Measurements from ENCODE around the gene MORC3. TPM values are rescaled to one million over a fixed set of nuclear protein-coding genes. Genes with fewer than 3 reads are reported as not detected.
A peak's percentile ranks its signal among the peaks of the same experiment; 100 is the strongest.

The MORC3 gene
- total and polyA plus RNA-seq, 8 donors = 8.0 to 95.1 (median 19.8) TPM

DNA sequence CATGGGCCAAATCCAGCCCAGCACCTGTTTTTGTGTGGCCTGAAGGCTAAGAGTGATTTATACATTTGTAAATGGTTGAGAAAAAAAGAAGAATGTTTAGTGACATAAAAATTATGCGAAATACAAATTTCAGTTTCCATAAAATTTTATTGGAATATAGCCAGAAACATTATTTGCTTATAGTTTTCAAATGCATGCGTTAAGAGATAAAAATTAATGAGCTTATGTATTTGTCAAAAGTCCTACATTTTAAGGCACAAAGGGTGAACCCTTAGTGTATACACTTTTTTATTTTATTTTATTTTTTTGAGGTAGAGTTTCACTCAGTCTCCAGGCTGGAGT lies 2.1 kb downstream of the MORC3 start:
- Histone ChIP-seq H3K4me3 (peak overlapping the region; percentile 69 to 82 (median 80)), H3K9me3 (no peaks in the 10 kb centered on the region), H3K4me1 (peaks cover 28 to 54% (median 44%) of the 10 kb centered on the region in 4 donors), H3K27me3 (no peaks in the 10 kb centered on the region), H3K27ac (peak overlapping the region; percentile 49 to 98 (median 97)), H3K36me3 (peaks cover 4 to 21% (median 16%) of the 10 kb centered on the region in 4 donors)
- DNase-seq = no peak
- intact Hi-C loops (cut with DNase I; ENCODE audit: low total_unique reads) = no loop called here
- no peak for TF ChIP-seq POLR2A (IDR thresholded peaks at IDR 0.05)
- TF ChIP-seq, protein P1, sequence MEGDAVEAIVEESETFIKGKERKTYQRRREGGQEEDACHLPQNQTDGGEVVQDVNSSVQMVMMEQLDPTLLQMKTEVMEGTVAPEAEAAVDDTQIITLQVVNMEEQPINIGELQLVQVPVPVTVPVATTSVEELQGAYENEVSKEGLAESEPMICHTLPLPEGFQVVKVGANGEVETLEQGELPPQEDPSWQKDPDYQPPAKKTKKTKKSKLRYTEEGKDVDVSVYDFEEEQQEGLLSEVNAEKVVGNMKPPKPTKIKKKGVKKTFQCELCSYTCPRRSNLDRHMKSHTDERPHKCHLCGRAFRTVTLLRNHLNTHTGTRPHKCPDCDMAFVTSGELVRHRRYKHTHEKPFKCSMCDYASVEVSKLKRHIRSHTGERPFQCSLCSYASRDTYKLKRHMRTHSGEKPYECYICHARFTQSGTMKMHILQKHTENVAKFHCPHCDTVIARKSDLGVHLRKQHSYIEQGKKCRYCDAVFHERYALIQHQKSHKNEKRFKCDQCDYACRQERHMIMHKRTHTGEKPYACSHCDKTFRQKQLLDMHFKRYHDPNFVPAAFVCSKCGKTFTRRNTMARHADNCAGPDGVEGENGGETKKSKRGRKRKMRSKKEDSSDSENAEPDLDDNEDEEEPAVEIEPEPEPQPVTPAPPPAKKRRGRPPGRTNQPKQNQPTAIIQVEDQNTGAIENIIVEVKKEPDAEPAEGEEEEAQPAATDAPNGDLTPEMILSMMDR (IDR thresholded peaks at IDR 0.05) = no peak
- TF ChIP-seq POLR2AphosphoS5 (IDR thresholded peaks at IDR 0.05) = no peak
- TF ChIP-seq EP300 (IDR thresholded peaks at IDR 0.05) = no peak
- WGBS, 5 donors = 33 to 48% (median 33%) methylated on average over 2 of the region's 2 CpGs

DNA sequence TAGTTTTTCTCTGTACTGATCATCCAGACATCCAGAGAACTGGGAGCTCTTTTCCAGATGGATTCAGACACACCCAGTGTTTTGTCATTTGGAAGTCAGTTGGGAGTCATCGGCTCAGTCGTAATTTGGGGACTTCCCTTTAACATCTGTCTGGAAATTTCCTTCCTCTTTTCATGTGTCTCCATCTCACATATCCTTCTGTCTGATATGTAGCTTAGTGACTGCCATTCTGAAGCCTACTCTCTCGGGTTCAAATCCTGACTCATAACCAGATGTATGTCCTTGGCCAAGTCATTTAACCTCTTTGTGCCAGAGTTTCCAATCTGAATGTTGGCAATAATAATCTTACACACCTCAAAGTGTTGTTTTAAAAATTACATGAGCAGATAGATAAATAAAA lies 3.0 kb downstream of the MORC3 start:
- no peak for DNase-seq

DNA sequence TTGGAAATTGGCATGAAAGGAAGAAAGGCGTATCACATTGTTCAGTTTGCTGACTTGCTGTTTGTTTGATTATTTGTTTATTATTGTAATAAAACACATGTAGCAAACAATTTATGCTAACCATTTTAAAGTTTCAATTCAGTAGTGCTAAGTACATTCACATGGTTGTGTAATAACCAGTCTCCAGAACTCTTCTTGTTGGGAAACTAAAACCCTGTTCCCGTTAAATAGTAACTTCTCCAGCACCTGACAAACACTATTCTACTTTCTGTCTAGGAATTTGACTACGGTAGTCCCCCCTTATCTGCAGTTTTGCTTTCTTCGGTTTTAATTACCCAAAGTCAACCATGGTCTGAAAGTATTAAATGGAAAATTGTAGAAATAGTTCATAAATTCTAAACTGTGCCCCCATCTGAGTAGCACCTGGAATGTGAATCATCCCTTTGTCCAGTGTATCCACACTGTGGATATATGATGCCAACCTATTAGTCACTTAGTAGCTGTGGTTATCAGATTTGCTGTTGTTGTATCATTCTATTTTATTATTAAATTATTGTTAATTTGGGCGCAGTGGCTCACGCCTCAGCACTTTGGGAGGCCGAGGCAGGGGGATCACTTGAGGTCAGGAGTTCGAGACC lies 5.5 kb downstream of the MORC3 start:
- H3K9me3 ChIP-seq = no peaks in the 10 kb centered on the region
- intact Hi-C loops (cut with DNase I; ENCODE audit: low total_unique reads) = no loop called here
- 77 to 84% (median 77%) methylated on average over 8 of the region's 8 CpGs for WGBS, 5 donors
- H3K36me3 ChIP-seq = peaks cover 4 to 21% (median 18%) of the 10 kb centered on the region in 4 donors
- no peaks in the 10 kb centered on the region for H3K27me3 ChIP-seq
- peak overlapping the region in 2 of 5 donors; percentile 9 to 35 for H3K27ac ChIP-seq
- H3K4me3 ChIP-seq = no peak overlapping the region
- TF ChIP-seq, protein P1 (IDR thresholded peaks at IDR 0.05) = no peak
- TF ChIP-seq POLR2A (IDR thresholded peaks at IDR 0.05) = no peak
- no peak for TF ChIP-seq EP300 (IDR thresholded peaks at IDR 0.05)
- TF ChIP-seq POLR2AphosphoS5 (IDR thresholded peaks at IDR 0.05) = no peak
- DNase-seq = no peak
- peaks cover 58 to 84% (median 72%) of the 10 kb centered on the region in 4 donors for H3K4me1 ChIP-seq

More for the DNA sequence above, 3.0 kb downstream of the MORC3 start:
- no peak for TF ChIP-seq POLR2A (IDR thresholded peaks at IDR 0.05)
- TF ChIP-seq POLR2AphosphoS5 (IDR thresholded peaks at IDR 0.05) = no peak
- TF ChIP-seq EP300 (IDR thresholded peaks at IDR 0.05) = no peak
- TF ChIP-seq, protein P1 (IDR thresholded peaks at IDR 0.05) = no peak
- intact Hi-C loops (cut with DNase I; ENCODE audit: low total_unique reads) = no loop called here
- Histone ChIP-seq H3K9me3 (no peaks in the 10 kb centered on the region), H3K36me3 (peaks cover 4 to 21% (median 16%) of the 10 kb centered on the region in 4 donors), H3K4me1 (peaks cover 38 to 64% (median 53%) of the 10 kb centered on the region in 4 donors), H3K27me3 (no peaks in the 10 kb centered on the region), H3K4me3 (no peak overlapping the region), H3K27ac (peak overlapping the region in 4 of 5 donors; percentile 88 to 98 (median 98))
- WGBS, 5 donors = 34 to 46% (median 42%) methylated on average over 3 of the region's 3 CpGs

DNA sequence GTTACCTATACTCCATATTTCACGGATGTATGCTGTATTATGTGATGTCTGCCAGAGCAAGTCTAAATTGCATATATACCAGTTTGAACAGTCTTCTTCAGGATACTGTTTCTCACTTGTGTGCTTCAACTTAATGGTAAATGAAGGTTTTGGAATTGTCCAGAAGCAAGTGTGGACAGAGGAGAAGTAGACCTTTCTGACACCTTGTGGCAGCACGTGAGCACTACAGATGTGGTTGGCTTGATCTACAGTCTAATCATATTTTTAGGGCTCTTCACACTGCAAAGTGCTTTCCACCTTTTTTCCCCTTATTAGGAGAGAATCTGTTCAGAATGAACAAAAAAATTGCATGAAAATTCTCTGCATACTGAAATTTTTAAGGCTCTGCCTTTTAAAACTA lies 10.9 kb downstream of the MORC3 start:
- peak; percentile 57 to 79 for DNase-seq
- peaks cover 45 to 69% (median 60%) of the 10 kb centered on the region in 4 donors for H3K4me1 ChIP-seq

More for the DNA sequence above, 10.9 kb downstream of the MORC3 start:
- Histone ChIP-seq H3K27me3 (no peaks in the 10 kb centered on the region), H3K9me3 (no peaks in the 10 kb centered on the region), H3K36me3 (peaks cover 13 to 29% (median 22%) of the 10 kb centered on the region in 4 donors), H3K27ac (no peak overlapping the region), H3K4me3 (no peak overlapping the region)
- 31 to 46% (median 39%) methylated on average over 2 of the region's 2 CpGs for WGBS, 5 donors
- TF ChIP-seq, protein P1 (IDR thresholded peaks at IDR 0.05) = peak in 5 of 7 experiments; percentile 38 to 73 (median 66)
- TF ChIP-seq EP300 (IDR thresholded peaks at IDR 0.05) = no peak
- TF ChIP-seq POLR2AphosphoS5 (IDR thresholded peaks at IDR 0.05) = peak in 1 of 3 donors; percentile 56
- no peak for TF ChIP-seq POLR2A (IDR thresholded peaks at IDR 0.05)
- intact Hi-C loops (cut with DNase I; ENCODE audit: low total_unique reads) = loop anchor here (10.0 kb wide), 1 partner anchor 186 kb away; no protein-coding TSS in a partner anchor
